Neural cell (in vitro differentiated cells): ENCODE data around the gene MYO6.

ENCODE experiments used
- CTCF ChIP-seq: fragments of 450-650 bp; IDR thresholded peaks from 2 replicates; pipeline ENCODE4 v1.5.1; 2014; ENCODE audit warnings: antibody characterized with exemption, mild to moderate bottlenecking, moderate library complexity; ENCODE audit not compliant: poor library complexity, severe bottlenecking
- EZH2 ChIP-seq: fragments of 200-600, 300-800 bp; shearing (Covaris generic), sonication (generic); IDR thresholded peaks from 2 replicates; pipeline ENCODE4 v1.6.1; 2014; ENCODE audit warnings: antibody characterized with exemption, low read length, borderline replicate concordance, mild to moderate bottlenecking; ENCODE audit not compliant: insufficient read depth, poor library complexity, severe bottlenecking
- MXI1 ChIP-seq: fragments of 450-650 bp; conservative IDR thresholded peaks from 2 replicates; pipeline ENCODE4 v1.6.1; 2014; ENCODE audit warnings: antibody characterized with exemption, mild to moderate bottlenecking; ENCODE audit not compliant: poor library complexity, severe bottlenecking
- POLR2AphosphoS5 ChIP-seq: IDR thresholded peaks from 2 replicates; pipeline ENCODE4 v1.6.1; 2012
- RAD21 ChIP-seq: fragments of 450-650 bp; conservative IDR thresholded peaks from 2 replicates; pipeline ENCODE4 v1.6.1; 2014; ENCODE audit warnings: antibody characterized with exemption, mild to moderate bottlenecking, moderate library complexity
- REST ChIP-seq: IDR thresholded peaks from 2 replicates; pipeline ENCODE4 v1.6.1; 2012; ENCODE audit warnings: borderline replicate concordance
- SMC3 ChIP-seq: fragments of 450-650 bp; conservative IDR thresholded peaks from 2 replicates; pipeline ENCODE4 v1.6.1; 2014; ENCODE audit warnings: antibody characterized with exemption, mild to moderate bottlenecking, moderate library complexity; ENCODE audit not compliant: poor library complexity
- TAF1 ChIP-seq: IDR thresholded peaks from 2 replicates; pipeline ENCODE4 v1.6.1; 2012; ENCODE audit warnings: low read depth

GRCh38 chr6:75812560-75812959 lies 63.5 kb downstream of the MYO6 start:
- TF ChIP-seq CTCF = no peak
- no peak for TF ChIP-seq REST
- TF ChIP-seq POLR2AphosphoS5 = no peak
- no peak for TF ChIP-seq EZH2
- TF ChIP-seq MXI1 = no peak
- no peak for TF ChIP-seq TAF1
- no peak for TF ChIP-seq SMC3
- no peak for TF ChIP-seq RAD21
